T-helper 1 cell treated with Interleukin-12 subunit alpha and Interleukin-12 subunit beta and Interleukin-4 antibody, amounts not matched to agents 30 μg/mL and 1 μg/mL, for 36 hours (primary cell): Measurements from ENCODE around the gene ADAMTS6.
"Not testable (repeated sequence)": the region's sequence is repeated elsewhere in the genome, so short reads cannot be mapped to it uniquely, and the experiment has no call there.

Experiments used
- H3K27ac Mint-ChIP-seq: one replicate; pipeline ENCODE4 v1.8.0; 2021; ENCODE audit warnings: mild to moderate bottlenecking, mixed read lengths
- H3K27me3 Mint-ChIP-seq: one replicate; pipeline ENCODE4 v1.8.0; 2021; ENCODE audit warnings: low read depth, mixed read lengths
- H3K36me3 Mint-ChIP-seq: one replicate; pipeline ENCODE4 v1.8.0; 2021; ENCODE audit warnings: low read depth, mixed read lengths
- H3K4me1 Mint-ChIP-seq: one replicate; pipeline ENCODE4 v1.8.0; 2021; ENCODE audit warnings: low read depth, mixed read lengths
- H3K4me3 Mint-ChIP-seq: one replicate; pipeline ENCODE4 v1.8.0; 2021; ENCODE audit warnings: mild to moderate bottlenecking, moderate library complexity, mixed read lengths
- H3K9me3 Mint-ChIP-seq: one replicate; pipeline ENCODE4 v1.8.0; 2021; ENCODE audit warnings: mixed read lengths

The ADAMTS6 gene, protein sequence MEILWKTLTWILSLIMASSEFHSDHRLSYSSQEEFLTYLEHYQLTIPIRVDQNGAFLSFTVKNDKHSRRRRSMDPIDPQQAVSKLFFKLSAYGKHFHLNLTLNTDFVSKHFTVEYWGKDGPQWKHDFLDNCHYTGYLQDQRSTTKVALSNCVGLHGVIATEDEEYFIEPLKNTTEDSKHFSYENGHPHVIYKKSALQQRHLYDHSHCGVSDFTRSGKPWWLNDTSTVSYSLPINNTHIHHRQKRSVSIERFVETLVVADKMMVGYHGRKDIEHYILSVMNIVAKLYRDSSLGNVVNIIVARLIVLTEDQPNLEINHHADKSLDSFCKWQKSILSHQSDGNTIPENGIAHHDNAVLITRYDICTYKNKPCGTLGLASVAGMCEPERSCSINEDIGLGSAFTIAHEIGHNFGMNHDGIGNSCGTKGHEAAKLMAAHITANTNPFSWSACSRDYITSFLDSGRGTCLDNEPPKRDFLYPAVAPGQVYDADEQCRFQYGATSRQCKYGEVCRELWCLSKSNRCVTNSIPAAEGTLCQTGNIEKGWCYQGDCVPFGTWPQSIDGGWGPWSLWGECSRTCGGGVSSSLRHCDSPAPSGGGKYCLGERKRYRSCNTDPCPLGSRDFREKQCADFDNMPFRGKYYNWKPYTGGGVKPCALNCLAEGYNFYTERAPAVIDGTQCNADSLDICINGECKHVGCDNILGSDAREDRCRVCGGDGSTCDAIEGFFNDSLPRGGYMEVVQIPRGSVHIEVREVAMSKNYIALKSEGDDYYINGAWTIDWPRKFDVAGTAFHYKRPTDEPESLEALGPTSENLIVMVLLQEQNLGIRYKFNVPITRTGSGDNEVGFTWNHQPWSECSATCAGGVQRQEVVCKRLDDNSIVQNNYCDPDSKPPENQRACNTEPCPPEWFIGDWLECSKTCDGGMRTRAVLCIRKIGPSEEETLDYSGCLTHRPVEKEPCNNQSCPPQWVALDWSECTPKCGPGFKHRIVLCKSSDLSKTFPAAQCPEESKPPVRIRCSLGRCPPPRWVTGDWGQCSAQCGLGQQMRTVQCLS (N-terminal part only)

DNA sequence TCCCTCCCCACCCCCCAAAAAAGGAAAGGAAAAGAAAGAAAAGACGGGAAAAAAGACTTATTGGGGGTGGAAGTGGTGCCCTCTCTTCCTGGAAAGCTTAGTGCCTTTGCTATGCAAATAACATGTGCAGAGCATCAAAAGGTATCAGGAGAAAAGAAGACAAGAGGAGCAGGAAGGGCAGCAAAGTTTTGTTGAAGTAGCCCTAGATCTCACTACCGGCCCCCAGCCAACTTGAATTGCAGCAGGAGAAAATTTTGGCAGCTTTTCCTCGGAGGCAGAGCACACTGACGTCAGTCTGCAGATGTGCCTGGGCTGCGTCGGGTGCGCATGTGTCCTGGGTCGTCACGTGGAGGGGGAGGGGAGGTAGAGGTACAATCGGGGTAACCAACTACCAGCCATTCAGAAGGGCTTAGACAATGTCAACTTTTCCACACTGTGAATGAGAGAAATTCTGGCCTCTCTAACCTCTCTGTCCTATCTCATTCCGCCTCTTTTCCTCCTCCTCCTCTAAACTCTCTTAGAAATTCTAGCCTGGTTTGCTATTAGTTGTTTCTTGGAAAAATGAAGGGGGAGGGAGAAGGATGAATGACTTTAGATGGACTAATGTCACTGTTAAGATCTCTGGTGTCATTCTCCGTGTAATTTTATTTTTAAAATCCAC is at the start of gene ADAMTS6:
Gene ADAMTS6 (minus strand): TSS at position 286 of the 661 bp plus-strand sequence. CDS start 8,247 bp downstream, outside the sequence.
- Mint-ChIP-seq H3K4me3 (no peak within 1 kb of the TSS), H3K36me3 (no peaks in the 10 kb centered on the region), H3K27me3 (no peaks in the 10 kb centered on the region), H3K4me1 (peaks cover 18% of the 10 kb centered on the region), H3K27ac (peak within 1 kb of the TSS; percentile 82), H3K9me3 (no peaks in the 10 kb centered on the region)

DNA sequence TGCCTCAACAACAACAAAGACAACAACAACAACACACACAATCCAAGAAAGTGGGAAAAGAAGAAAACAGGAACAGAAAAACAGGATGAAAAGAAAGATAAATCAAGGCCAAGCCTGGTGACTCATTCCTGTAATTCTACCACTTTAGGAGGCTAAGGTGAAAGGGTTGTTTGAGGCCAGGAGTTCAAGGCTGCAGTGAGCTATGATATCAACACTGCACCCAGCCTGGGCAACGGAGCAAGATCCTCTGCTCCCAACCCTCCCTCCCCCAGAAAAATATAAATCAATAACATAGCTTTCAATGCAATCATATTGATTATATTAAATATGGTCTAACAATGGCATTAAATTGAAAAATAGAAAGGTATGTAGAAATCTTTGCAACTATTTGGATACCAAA is 49.2 kb upstream of the ADAMTS6 start:
- Mint-ChIP-seq H3K36me3 (peaks cover 20% of the 10 kb centered on the region), H3K27me3 (no peaks in the 10 kb centered on the region), H3K27ac (no peak overlapping the region), H3K4me3 (no peak overlapping the region), H3K4me1 (no peaks in the 10 kb centered on the region), H3K9me3 (no peaks in the 10 kb centered on the region)

DNA sequence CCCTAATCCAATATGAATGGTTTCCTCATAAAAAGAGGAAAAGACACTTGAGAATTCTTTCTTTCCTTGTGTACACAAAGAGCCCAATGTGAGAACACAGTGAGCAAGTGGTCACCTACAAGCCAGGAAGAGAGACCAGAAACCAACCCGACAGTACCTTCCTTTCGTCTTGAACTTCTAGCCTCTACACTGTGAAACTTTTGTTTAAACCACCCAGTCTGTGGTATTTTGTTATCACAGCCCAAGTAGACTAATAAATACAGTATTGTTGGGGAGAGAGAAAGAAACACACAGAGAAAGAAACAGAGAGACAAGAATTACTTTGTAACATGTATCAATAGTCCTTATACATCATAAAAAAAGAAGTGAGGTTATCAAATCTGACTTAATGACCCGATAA is 44.0 kb upstream of the ADAMTS6 start:
- Mint-ChIP-seq H3K27me3 (no peaks in the 10 kb centered on the region), H3K9me3 (no peaks in the 10 kb centered on the region), H3K27ac (no peak overlapping the region), H3K4me1 (no peaks in the 10 kb centered on the region), H3K4me3 (no peak overlapping the region), H3K36me3 (peaks cover 26% of the 10 kb centered on the region)

DNA sequence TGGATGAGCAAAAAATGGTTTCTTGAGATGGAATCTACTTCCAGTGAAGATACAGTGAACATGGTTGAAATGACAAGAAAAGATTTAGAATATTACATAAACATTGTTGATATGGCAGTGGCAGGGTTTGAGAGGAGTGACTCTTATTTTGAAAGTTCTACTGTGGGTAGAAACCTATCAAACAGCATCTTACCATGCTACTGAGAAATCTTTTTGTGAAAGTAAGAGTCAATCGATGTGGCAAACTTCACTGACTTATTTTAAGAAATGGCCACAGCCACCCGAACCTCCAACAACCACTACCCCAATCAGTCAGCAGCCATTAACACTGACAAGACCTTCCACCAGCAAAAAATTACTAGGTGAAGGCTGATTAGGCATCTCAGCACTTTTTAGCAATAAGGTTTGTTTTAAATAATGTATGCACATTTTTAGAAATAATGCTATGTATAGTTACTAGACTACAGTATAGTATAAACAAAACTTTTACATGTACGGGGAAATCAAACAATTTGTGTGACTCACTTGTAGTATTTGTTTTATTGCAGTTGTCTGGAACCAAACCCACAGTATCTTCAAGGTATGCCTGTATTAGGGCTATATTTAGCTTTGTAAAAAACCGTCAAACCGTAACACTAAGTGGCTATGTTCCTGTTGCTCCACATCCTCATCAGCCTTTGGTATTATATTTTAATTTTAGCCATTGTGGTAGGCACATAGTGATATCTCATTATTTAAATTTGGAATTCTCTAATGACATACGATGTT is 30.6 kb upstream of the ADAMTS6 start:
- no peaks in the 10 kb centered on the region for H3K4me1 Mint-ChIP-seq
- H3K9me3 Mint-ChIP-seq, result no peaks in the 10 kb centered on the region
- H3K27me3 Mint-ChIP-seq, result no peaks in the 10 kb centered on the region
- no peak overlapping the region for H3K4me3 Mint-ChIP-seq
- H3K36me3 Mint-ChIP-seq, result peaks cover 10% of the 10 kb centered on the region
- H3K27ac Mint-ChIP-seq, result no peak overlapping the region

DNA sequence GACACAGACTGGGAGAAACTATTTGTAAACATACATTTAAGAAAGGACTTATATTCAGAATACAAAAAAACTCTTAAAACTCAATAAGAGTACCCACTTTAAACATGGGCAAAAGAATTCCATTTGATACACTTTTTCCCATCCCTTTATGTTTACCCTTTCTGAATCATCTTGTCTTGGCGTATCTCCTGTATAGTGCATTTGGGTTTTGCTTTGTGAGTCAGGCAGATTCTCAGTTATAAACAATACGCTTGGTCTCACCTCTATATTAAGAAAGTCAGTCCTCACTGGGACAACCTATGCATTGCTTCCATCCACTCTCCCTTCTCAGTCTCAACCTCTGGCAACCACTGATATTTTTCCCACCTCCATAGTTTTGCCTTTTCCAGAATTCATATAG is 27.3 kb upstream of the ADAMTS6 start:
- H3K9me3 Mint-ChIP-seq, result no peaks in the 10 kb centered on the region
- H3K27ac Mint-ChIP-seq, result no peak overlapping the region
- H3K27me3 Mint-ChIP-seq, result no peaks in the 10 kb centered on the region
- H3K36me3 Mint-ChIP-seq, result peaks cover 8% of the 10 kb centered on the region
- H3K4me1 Mint-ChIP-seq, result no peaks in the 10 kb centered on the region
- no peak overlapping the region for H3K4me3 Mint-ChIP-seq

DNA sequence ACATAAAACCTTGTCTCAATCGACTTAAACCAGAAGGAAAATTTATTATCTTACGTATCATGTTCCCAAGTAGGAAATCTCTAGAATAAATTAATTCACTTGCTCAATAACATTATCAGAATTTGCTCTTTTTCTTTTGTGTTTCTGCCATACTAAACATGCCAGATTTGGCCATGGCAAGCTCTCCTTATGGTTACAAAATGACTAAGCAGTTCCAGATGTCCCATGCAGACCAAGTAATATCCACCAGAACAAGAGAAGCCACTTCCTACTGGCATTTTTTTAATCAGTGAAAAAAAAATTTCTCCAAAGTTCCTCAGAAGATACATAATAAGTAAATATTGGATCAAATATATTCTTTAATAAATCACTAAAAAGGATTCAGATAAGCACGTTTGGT is 25.2 kb upstream of the ADAMTS6 start:
- H3K27me3 Mint-ChIP-seq, result no peaks in the 10 kb centered on the region
- no peak overlapping the region for H3K4me3 Mint-ChIP-seq
- H3K27ac Mint-ChIP-seq, result no peak overlapping the region
- peaks cover 7% of the 10 kb centered on the region for H3K36me3 Mint-ChIP-seq
- H3K4me1 Mint-ChIP-seq, result no peaks in the 10 kb centered on the region
- peaks cover 3% of the 10 kb centered on the region for H3K9me3 Mint-ChIP-seq

DNA sequence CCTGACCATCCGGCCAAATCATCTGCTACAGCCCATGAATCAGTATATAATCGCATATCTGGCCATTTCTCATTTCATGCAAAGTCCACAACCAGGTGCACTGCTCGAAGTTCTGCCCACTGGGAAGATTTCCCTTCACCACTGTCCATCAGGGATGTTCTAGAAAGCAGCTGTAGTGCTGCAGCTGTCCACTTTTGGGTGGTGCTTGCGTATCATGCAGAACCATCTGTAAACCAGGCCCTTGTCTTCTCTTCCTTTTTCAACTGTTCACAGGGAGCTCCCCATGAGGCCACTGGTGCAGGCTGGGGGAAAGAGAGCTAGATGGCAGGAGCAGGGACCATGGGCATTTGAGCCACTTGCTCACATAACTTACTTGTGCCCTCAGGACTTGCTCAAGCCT is 7.4 kb upstream of the ADAMTS6 start:
- H3K27ac Mint-ChIP-seq, result no peak overlapping the region
- H3K4me3 Mint-ChIP-seq, result no peak overlapping the region
- H3K9me3 Mint-ChIP-seq, result no peaks in the 10 kb centered on the region
- no peaks in the 10 kb centered on the region for H3K27me3 Mint-ChIP-seq
- peaks cover 7% of the 10 kb centered on the region for H3K36me3 Mint-ChIP-seq
- no peaks in the 10 kb centered on the region for H3K4me1 Mint-ChIP-seq

DNA sequence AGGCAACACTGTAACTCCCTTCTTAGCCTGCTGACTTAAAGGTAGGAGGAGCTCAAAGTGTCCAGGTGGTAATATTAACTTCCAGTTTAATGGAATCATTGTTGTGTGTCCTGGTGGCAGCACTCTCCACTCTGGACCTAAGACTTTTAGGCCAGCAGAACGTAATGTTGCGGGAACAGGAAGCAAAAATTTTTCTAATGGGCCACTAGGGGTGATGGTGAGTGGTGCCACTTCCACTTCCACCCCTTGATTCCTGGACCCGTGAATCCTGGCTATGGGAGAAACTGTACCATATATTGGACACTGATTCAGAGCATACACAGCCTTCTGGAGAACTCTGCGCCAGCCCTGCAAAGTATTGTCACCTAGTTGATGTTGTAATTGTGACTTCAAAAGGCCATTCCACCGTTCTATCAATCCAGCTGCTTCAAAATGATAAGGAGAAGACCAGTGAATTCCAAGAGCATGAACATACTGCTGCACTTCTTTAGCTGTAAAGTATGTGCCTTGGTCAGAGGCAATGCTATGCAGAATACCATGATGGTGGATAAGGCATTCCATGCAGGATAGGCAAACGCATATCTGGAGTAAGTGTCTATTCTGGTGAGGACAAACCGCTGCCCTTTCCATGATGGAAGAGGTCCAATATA is 6.4 kb upstream of the ADAMTS6 start:
- H3K9me3 Mint-ChIP-seq, H3K4me3 Mint-ChIP-seq, H3K27ac Mint-ChIP-seq, H3K36me3 Mint-ChIP-seq, H3K4me1 Mint-ChIP-seq, H3K27me3 Mint-ChIP-seq: not testable (repeated sequence)

DNA sequence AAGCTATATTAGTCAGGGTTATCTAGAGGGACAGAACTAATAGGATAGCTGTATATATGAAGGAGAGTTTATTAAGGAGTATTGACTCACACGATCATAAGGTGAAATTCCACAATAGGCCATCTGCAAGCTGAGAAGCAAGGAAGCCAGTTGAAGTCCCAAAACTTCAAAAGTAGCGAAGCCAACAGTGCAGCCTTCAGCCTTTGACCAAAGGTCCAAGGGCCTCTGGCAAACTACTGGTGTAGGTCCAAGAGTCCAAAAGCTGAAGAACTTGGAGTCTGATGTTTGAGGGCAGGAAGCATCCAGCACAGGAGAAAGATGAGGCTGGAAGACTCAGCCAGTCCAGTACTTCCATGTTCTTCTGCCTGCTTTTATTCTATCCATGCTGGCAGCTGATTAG is 5.1 kb upstream of the ADAMTS6 start:
- H3K4me1 Mint-ChIP-seq, result peaks cover 14% of the 10 kb centered on the region
- H3K36me3 Mint-ChIP-seq, H3K4me3 Mint-ChIP-seq, H3K9me3 Mint-ChIP-seq, H3K27me3 Mint-ChIP-seq, H3K27ac Mint-ChIP-seq: not testable (repeated sequence)

DNA sequence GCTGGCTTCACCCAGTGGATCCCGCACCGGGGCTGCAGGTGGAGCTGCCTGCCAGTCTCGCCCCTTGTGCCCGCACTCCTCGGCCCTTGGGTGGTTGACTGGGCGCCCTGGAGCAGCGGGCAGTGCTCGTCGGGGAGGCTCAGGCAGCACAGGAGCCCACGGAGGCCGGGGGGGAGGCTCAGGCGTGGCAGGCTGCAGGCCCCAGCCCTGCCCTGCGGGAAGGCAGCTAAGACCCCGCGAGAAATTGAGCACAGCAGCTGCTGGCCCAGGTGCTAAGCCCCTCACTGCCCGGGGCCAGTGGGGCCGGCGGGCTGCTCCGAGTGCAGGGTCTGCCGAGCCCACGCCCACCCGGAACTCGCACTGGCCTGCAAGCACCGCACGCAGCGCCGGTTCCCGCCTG is 3.7 kb upstream of the ADAMTS6 start:
- Mint-ChIP-seq H3K4me1 (peaks cover 18% of the 10 kb centered on the region), H3K4me3 (no peak overlapping the region), H3K27ac (no peak overlapping the region), H3K27me3 (no peaks in the 10 kb centered on the region), H3K9me3 (no peaks in the 10 kb centered on the region), H3K36me3 (peaks cover 7% of the 10 kb centered on the region)

DNA sequence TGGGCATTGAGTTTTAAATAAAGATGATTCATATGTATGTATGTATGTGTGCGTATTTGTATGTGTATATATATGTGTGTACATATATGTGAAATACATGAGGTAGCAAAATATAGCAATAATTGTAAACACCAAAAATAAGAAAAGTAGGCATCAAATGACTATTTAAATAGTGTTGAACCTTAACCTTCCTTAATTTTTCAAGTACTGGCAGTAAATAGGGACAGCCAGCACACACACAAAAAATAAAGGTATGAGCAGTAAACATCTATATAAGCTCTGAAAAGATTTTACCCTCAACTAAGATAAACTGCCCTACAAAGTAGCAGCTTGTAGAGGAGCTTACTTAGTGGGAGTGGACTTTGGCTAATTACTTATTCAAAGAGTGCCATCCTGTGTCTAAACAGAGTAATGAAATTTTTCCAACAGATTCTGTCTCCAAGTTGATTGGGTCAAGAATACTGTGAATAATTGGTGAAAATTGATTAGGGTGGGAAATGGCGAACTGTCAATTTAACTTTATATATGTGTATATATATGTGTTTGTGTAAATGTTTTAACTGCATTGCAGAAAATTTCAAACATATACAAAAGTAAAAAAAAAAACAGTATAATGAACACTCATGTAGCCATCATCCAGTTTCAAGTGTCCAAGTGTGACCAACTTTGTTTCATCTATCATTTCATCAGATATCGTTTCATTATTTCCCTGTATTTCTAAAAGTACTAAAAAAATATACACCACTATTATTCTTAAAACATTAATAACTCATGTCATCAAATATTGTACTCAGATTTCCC is 2.0 kb upstream of the ADAMTS6 start:
- Mint-ChIP-seq H3K9me3 (no peaks in the 10 kb centered on the region), H3K4me3 (no peak overlapping the region), H3K27me3 (no peaks in the 10 kb centered on the region), H3K36me3 (peaks cover under 1% of the 10 kb centered on the region), H3K27ac (no peak overlapping the region), H3K4me1 (peaks cover 18% of the 10 kb centered on the region)

DNA sequence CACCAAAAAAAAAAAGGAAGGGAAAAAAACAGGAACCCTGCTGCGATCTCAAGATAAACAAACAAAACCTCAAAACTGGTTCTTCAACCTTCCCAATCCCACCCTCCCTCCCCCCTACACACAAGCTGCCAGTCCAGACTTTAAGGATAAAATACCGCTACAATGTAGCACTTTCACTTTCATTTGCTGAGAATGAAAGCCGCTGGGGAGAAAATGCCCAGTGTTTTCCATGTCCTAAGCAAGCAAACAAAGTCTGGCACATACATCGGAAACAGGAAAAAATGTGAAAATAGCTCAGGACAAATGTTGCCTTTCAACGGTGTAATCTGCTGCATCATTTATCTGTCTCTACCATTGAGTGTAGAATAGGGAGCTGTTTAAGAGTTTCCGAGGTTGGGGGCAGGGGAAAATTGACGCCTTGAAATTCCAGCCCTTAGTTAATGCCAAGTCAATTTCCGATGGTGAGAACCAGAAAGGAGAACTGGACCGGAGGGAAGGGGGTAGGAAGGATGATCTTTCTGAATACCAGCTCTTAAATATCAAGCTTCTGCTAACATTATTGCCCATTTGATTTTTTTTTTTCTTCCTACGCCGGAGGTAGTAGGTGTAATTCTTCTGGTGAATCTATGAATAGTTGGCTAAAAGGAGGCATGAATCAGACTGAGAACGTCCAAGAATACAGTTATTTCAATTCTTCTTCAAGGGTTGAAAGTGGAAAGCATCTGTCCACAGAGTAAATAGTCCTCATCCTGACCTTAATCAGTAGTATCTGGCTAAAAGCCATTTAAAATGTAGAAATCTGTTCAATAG is 1.2 kb upstream of the ADAMTS6 start:
- H3K9me3 Mint-ChIP-seq, result no peaks in the 10 kb centered on the region
- no peak overlapping the region for H3K4me3 Mint-ChIP-seq
- H3K27ac Mint-ChIP-seq, result peak overlapping the region; percentile 14
- peaks cover 18% of the 10 kb centered on the region for H3K4me1 Mint-ChIP-seq
- no peaks in the 10 kb centered on the region for H3K27me3 Mint-ChIP-seq
- no peaks in the 10 kb centered on the region for H3K36me3 Mint-ChIP-seq
